Measurements from ENCODE around the gene TYSND1. TPM values are rescaled to one million over a fixed set of nuclear protein-coding genes. Genes with fewer than 3 reads are reported as not detected.

Gene TYSND1
- total RNA-seq, 1 experiment from 2014 or later: 13.6 TPM

DNA sequence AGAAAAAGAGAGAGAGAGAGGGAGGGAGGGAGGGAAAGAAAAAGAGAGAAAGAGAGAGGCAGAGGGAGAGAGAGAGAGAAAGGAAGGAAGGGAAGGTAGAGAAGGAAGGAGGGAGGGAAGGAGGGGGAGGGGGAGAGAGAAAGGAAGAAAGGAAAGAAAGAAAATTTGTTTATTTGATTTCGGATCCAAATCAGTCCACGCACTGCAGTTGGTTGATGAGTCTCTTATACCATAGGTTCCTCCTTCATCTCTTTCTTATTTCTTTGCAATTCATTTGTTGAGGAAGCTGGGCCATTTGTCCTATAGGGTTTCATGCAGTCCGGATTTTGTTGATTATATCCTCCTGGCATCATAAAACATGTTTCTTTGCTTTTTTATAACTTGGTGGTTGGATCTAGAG, 48.2 kb downstream of the TYSND1 start:
- Histone ChIP-seq H3K79me2 (ENCODE audit: insufficient read depth, low read length) (no peaks in the 10 kb centered on the region), H3K4me3 (replicated peaks in 1 of 2; ENCODE audit: low read depth in 1 of 2, low read length in 2 of 2) (no peak overlapping the region), H3K9me3 (ENCODE audit: control insufficient read depth in 1 of 2, insufficient read depth in 1 of 2, low read depth in 1 of 2, low read length in 2 of 2) (no peaks in the 10 kb centered on the region), H3K27ac (ENCODE audit: low read depth, low read length) (no peak overlapping the region), H3K9ac (ENCODE audit: low read length) (no peak overlapping the region), H3K4me1 (ENCODE audit: control insufficient read depth in 1 of 2, insufficient read depth in 2 of 2, low read length in 2 of 2) (no peaks in the 10 kb centered on the region), H2AFZ (ENCODE audit: low read depth, low read length, poor library complexity, severe bottlenecking) (no peak overlapping the region), H3K9me2 (ENCODE audit: insufficient read depth) (no peaks in the 10 kb centered on the region), H3K27me3 (ENCODE audit: insufficient read depth, low read length) (no peaks in the 10 kb centered on the region), H3K4me2 (ENCODE audit: low read length) (no peak overlapping the region), H4K20me1 (ENCODE audit: insufficient read depth) (no peaks in the 10 kb centered on the region), H3K36me3 (ENCODE audit: control insufficient read depth in 1 of 2, insufficient read depth in 2 of 2, low read length in 2 of 2) (peaks cover 5 to 8% of the 10 kb centered on the region in 2 experiments; a peak in 3 of 4 replicates)
- DNase-seq (ENCODE audit: low read depth, low spot score) (no peak), ATAC-seq (no peak)
- POLR2A ChIA-PET: no interaction called here
- RAD21 ChIA-PET (ENCODE audit: low non-redundant PET in 1 of 2, low total read pairs in 2 of 2, uncharacterized antibody in 2 of 2, unreplicated experiment in 2 of 2): no interaction called here
- CTCF ChIA-PET: interaction anchor here (1.4 kb wide), 1 partner anchor 18 kb away, joined by 3 read pairs; no protein-coding TSS in a partner anchor
- no TSS peak for BruUV-seq (replicated peaks)
- intact Hi-C loops (cut with micrococcal nuclease): no loop called here
- no peak for TF ChIP-seq SRF (IDR thresholded peaks at IDR 0.05; ENCODE audit: low read depth)
- no peak for TF ChIP-seq TCF7L2 (IDR thresholded peaks at IDR 0.05; ENCODE audit: borderline replicate concordance, extremely low read depth, insufficient read depth, insufficient read length)
- no peak for TF ChIP-seq POLR2AphosphoS5 (IDR thresholded peaks at IDR 0.05; ENCODE audit: low read depth, low read length)
- TF ChIP-seq RAD21 (IDR thresholded peaks at IDR 0.05; ENCODE audit: low read depth): no peak
- TF ChIP-seq YY1 (IDR thresholded peaks at IDR 0.05; ENCODE audit: extremely low read depth, insufficient replicate concordance, low read depth, low read length): no peak
- TF ChIP-seq, protein P1, sequence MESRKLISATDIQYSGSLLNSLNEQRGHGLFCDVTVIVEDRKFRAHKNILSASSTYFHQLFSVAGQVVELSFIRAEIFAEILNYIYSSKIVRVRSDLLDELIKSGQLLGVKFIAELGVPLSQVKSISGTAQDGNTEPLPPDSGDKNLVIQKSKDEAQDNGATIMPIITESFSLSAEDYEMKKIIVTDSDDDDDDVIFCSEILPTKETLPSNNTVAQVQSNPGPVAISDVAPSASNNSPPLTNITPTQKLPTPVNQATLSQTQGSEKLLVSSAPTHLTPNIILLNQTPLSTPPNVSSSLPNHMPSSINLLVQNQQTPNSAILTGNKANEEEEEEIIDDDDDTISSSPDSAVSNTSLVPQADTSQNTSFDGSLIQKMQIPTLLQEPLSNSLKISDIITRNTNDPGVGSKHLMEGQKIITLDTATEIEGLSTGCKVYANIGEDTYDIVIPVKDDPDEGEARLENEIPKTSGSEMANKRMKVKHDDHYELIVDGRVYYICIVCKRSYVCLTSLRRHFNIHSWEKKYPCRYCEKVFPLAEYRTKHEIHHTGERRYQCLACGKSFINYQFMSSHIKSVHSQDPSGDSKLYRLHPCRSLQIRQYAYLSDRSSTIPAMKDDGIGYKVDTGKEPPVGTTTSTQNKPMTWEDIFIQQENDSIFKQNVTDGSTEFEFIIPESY (IDR thresholded peaks at IDR 0.05; ENCODE audit: extremely low read depth, insufficient replicate concordance, low read length): no peak
- TF ChIP-seq EZH2 (IDR thresholded peaks at IDR 0.05): no peak
- no peak for TF ChIP-seq CBX3 (IDR thresholded peaks at IDR 0.05; ENCODE audit: low read depth)

DNA sequence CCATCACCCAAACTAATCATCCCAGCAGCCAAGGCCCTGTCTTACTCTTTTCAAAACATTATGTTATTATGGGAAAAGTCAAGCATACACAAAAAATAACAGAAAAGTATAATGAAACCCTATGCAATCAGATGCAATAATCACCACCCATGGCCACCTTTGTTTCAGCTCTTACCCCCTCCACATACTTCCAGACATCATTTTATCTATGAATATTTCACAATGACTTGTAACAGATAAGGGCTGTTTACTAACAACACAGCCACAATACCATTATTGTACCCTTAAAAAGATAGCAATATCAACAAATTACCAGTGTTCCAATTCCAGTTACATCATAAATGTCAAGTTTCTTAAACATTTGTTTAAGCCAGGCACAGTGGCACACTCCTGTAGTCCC, 49.0 kb downstream of the TYSND1 start:
- Histone ChIP-seq H3K9me2 (ENCODE audit: insufficient read depth) (no peaks in the 10 kb centered on the region), H4K20me1 (ENCODE audit: insufficient read depth) (no peaks in the 10 kb centered on the region), H3K4me2 (ENCODE audit: low read length) (no peak overlapping the region), H3K36me3 (ENCODE audit: control insufficient read depth in 1 of 2, insufficient read depth in 2 of 2, low read length in 2 of 2) (peaks cover 5 to 11% of the 10 kb centered on the region in 2 experiments; a peak in 3 of 4 replicates), H3K79me2 (ENCODE audit: insufficient read depth, low read length) (no peaks in the 10 kb centered on the region), H2AFZ (ENCODE audit: low read depth, low read length, poor library complexity, severe bottlenecking) (no peak overlapping the region), H3K9ac (ENCODE audit: low read length) (no peak overlapping the region), H3K9me3 (ENCODE audit: control insufficient read depth in 1 of 2, insufficient read depth in 1 of 2, low read depth in 1 of 2, low read length in 2 of 2) (no peaks in the 10 kb centered on the region), H3K27ac (ENCODE audit: low read depth, low read length) (no peak overlapping the region), H3K4me3 (replicated peaks in 1 of 2; ENCODE audit: low read depth in 1 of 2, low read length in 2 of 2) (no peak overlapping the region), H3K4me1 (ENCODE audit: control insufficient read depth in 1 of 2, insufficient read depth in 2 of 2, low read length in 2 of 2) (no peaks in the 10 kb centered on the region), H3K27me3 (ENCODE audit: insufficient read depth, low read length) (no peaks in the 10 kb centered on the region)
- ChIA-PET CTCF (no interaction called here), POLR2A (no interaction called here), RAD21 (ENCODE audit: low non-redundant PET in 1 of 2, low total read pairs in 2 of 2, uncharacterized antibody in 2 of 2, unreplicated experiment in 2 of 2) (no interaction called here)
- intact Hi-C loops (cut with micrococcal nuclease): no loop called here
- DNase-seq (ENCODE audit: low read depth, low spot score) (no peak), ATAC-seq (no peak)
- BruUV-seq (replicated peaks): no TSS peak
- TF ChIP-seq SIN3A (IDR thresholded peaks at IDR 0.05; ENCODE audit: low read depth) (no peak), CEBPB (IDR thresholded peaks at IDR 0.05; ENCODE audit: low read depth) (no peak), YY1 (IDR thresholded peaks at IDR 0.05; ENCODE audit: extremely low read depth, insufficient replicate concordance, low read depth, low read length) (no peak), ZFX (IDR thresholded peaks at IDR 0.05) (no peak), SP1 (IDR thresholded peaks at IDR 0.05; ENCODE audit: low read depth) (no peak), FOSL1 (IDR thresholded peaks at IDR 0.05; ENCODE audit: low read depth) (no peak), POLR2A (IDR thresholded peaks at IDR 0.05; ENCODE audit: borderline replicate concordance, extremely low read depth, insufficient read depth, insufficient read length) (no peak), ZNF274 (IDR thresholded peaks at IDR 0.05; ENCODE audit: low read depth, low read length) (no peak), EZH2 (IDR thresholded peaks at IDR 0.05) (no peak), ELF1 (IDR thresholded peaks at IDR 0.05; ENCODE audit: borderline replicate concordance, low read depth) (no peak), JUND (IDR thresholded peaks at IDR 0.05) (no peak), EZH2phosphoT487 (IDR thresholded peaks at IDR 0.05; ENCODE audit: borderline replicate concordance) (no peak)
- TF ChIP-seq, protein P2, sequence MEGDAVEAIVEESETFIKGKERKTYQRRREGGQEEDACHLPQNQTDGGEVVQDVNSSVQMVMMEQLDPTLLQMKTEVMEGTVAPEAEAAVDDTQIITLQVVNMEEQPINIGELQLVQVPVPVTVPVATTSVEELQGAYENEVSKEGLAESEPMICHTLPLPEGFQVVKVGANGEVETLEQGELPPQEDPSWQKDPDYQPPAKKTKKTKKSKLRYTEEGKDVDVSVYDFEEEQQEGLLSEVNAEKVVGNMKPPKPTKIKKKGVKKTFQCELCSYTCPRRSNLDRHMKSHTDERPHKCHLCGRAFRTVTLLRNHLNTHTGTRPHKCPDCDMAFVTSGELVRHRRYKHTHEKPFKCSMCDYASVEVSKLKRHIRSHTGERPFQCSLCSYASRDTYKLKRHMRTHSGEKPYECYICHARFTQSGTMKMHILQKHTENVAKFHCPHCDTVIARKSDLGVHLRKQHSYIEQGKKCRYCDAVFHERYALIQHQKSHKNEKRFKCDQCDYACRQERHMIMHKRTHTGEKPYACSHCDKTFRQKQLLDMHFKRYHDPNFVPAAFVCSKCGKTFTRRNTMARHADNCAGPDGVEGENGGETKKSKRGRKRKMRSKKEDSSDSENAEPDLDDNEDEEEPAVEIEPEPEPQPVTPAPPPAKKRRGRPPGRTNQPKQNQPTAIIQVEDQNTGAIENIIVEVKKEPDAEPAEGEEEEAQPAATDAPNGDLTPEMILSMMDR (IDR thresholded peaks at IDR 0.05 in 2 of 3, conservative IDR thresholded peaks at IDR 0.05 in 1 of 3; ENCODE audit: borderline replicate concordance in 1 of 3, insufficient read depth in 1 of 3, low read depth in 2 of 3, low read length in 2 of 3): no peak
- TF ChIP-seq, protein P3, sequence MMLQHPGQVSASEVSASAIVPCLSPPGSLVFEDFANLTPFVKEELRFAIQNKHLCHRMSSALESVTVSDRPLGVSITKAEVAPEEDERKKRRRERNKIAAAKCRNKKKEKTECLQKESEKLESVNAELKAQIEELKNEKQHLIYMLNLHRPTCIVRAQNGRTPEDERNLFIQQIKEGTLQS (IDR thresholded peaks at IDR 0.05): no peak

All from HCT116 (cell line).